Glutamatergic neuron (in vitro differentiated cells): ENCODE measurements around the gene TCF7. TPM values are rescaled to one million over a fixed set of nuclear protein-coding genes. Genes with fewer than 3 reads are reported as not detected.

Source experiments
- DNase-seq: peaks from one replicate; pipeline ENCODE4 v3.0.0; 2022
- H3K27ac Mint-ChIP-seq: one replicate; pipeline ENCODE4 v1.8.0; 2020; ENCODE audit warnings: mild to moderate bottlenecking, mixed read lengths, inconsistent platforms; ENCODE audit not compliant: unreplicated experiment
- H3K27me3 Mint-ChIP-seq: one replicate; pipeline ENCODE4 v1.8.0; 2020; ENCODE audit warnings: mild to moderate bottlenecking, moderate library complexity, mixed read lengths, inconsistent platforms; ENCODE audit not compliant: unreplicated experiment
- H3K36me3 Mint-ChIP-seq: one replicate; pipeline ENCODE4 v1.8.0; 2020; ENCODE audit warnings: mild to moderate bottlenecking, mixed read lengths, inconsistent platforms; ENCODE audit not compliant: unreplicated experiment
- H3K4me1 Mint-ChIP-seq: one replicate; pipeline ENCODE4 v1.8.0; 2020; ENCODE audit warnings: mild to moderate bottlenecking, low read depth, mixed read lengths, inconsistent platforms; ENCODE audit not compliant: unreplicated experiment
- H3K4me3 Mint-ChIP-seq: one replicate; pipeline ENCODE4 v1.8.0; 2020; ENCODE audit warnings: mild to moderate bottlenecking, mixed read lengths, inconsistent platforms; ENCODE audit not compliant: unreplicated experiment
- H3K9me3 Mint-ChIP-seq: one replicate; pipeline ENCODE4 v1.8.0; 2020; ENCODE audit warnings: mild to moderate bottlenecking, moderate library complexity, mixed read lengths, inconsistent platforms; ENCODE audit not compliant: unreplicated experiment
- total RNA-seq: library from RNA; stranded (reverse); fragmentation: NEBNext Ultra II Directional; extraction: Animal tissue kit (Norgen Biotek cat#: 25700); gene quantifications from one replicate; pipeline ENCODE4 v1.2.1, GENCODE V29; 2021; ENCODE audit not compliant: unreplicated experiment
- TF ChIP-seq, protein P1 (sequence below): fragments of 200-600 bp; sonication (generic); IDR thresholded peaks from one replicate; pipeline ENCODE4 v1.5.0; 2021; ENCODE audit not compliant: partially characterized antibody, unreplicated experiment

Gene TCF7
- total RNA-seq, 1 donor from 2014 or later, result 5.8 TPM

DNA sequence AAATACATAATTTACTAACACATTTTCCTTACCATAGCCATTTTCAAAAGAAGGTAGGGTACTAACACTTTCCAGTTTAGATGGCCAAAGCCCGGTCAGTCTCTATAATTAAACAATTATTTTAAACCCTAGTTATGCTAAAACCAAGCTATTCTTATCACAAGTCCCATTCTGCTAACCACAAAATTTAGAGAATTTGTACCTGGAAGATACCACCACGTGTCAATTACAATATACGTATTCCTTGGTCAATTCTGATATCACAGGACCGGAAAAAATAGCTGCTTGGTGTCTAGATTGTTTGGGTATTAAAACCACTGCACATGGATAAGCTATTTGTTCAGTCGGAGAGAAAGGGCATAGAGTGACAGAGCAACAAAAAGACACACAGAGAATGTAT, 81.2 kb downstream of the TCF7 start:
- TF ChIP-seq, protein P1, sequence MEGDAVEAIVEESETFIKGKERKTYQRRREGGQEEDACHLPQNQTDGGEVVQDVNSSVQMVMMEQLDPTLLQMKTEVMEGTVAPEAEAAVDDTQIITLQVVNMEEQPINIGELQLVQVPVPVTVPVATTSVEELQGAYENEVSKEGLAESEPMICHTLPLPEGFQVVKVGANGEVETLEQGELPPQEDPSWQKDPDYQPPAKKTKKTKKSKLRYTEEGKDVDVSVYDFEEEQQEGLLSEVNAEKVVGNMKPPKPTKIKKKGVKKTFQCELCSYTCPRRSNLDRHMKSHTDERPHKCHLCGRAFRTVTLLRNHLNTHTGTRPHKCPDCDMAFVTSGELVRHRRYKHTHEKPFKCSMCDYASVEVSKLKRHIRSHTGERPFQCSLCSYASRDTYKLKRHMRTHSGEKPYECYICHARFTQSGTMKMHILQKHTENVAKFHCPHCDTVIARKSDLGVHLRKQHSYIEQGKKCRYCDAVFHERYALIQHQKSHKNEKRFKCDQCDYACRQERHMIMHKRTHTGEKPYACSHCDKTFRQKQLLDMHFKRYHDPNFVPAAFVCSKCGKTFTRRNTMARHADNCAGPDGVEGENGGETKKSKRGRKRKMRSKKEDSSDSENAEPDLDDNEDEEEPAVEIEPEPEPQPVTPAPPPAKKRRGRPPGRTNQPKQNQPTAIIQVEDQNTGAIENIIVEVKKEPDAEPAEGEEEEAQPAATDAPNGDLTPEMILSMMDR, result no peak
- no peak overlapping the region for H3K4me3 Mint-ChIP-seq
- no peak overlapping the region for H3K27ac Mint-ChIP-seq
- no peaks in the 10 kb centered on the region for H3K4me1 Mint-ChIP-seq
- no peak for DNase-seq
- peaks cover 2% of the 10 kb centered on the region for H3K27me3 Mint-ChIP-seq
- H3K9me3 Mint-ChIP-seq, result no peaks in the 10 kb centered on the region
- H3K36me3 Mint-ChIP-seq, result no peaks in the 10 kb centered on the region

Other genes with a start within 250 kb of the TCF7 start
- 35.7 TPM for gene C5orf15, start 146.1 kb upstream of the TCF7 start, total RNA-seq
- gene VDAC1, start 109.7 kb upstream of the TCF7 start, total RNA-seq, result 132 TPM
- gene SKP1, start 62.3 kb downstream of the TCF7 start, total RNA-seq, result 345 TPM
- 193 TPM for gene PPP2CA, start 111.4 kb downstream of the TCF7 start, total RNA-seq